Sigmoid colon (tissue), 4 donors: ENCODE results near the gene NOX4.

Source experiments
- EP300 ChIP-seq, 4 donors: sonication (generic); formaldehyde crosslinking; IDR thresholded peaks; one replicate each; pipeline ENCODE4 v1.6.1; 2017; ENCODE audit warnings: antibody characterized with exemption in 4 of 4
- TF ChIP-seq, protein P1 (sequence below), 4 experiments: fragments of 450-650 bp in 3 of 4; fragments of 200-600 bp in 1 of 4; IDR thresholded peaks; one replicate each; pipeline ENCODE4 v1.5.1; 2016 to 2019; ENCODE audit warnings: antibody characterized with exemption in 4 of 4, mild to moderate bottlenecking in 3 of 4, moderate library complexity in 2 of 4

DNA sequence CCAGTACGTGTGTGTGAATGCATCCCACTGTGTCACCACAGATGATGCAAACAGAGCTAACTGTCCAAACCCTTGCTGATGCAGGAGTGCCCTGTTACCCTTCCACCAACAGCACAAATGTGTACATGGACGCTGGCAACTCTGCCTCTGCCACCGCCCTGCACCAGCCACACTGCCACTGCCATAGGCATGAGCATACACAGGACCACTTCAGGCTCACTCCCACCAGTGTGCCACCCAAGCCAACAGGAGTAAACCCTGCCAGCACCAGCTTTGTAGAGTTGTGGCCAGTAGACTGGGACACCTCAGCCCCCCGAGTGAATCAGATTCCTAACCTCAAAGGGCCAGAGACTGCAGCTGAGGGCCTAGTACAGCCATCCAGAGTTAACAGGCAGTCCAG, 34.0 kb downstream of the NOX4 start:
- TF ChIP-seq, protein P1, sequence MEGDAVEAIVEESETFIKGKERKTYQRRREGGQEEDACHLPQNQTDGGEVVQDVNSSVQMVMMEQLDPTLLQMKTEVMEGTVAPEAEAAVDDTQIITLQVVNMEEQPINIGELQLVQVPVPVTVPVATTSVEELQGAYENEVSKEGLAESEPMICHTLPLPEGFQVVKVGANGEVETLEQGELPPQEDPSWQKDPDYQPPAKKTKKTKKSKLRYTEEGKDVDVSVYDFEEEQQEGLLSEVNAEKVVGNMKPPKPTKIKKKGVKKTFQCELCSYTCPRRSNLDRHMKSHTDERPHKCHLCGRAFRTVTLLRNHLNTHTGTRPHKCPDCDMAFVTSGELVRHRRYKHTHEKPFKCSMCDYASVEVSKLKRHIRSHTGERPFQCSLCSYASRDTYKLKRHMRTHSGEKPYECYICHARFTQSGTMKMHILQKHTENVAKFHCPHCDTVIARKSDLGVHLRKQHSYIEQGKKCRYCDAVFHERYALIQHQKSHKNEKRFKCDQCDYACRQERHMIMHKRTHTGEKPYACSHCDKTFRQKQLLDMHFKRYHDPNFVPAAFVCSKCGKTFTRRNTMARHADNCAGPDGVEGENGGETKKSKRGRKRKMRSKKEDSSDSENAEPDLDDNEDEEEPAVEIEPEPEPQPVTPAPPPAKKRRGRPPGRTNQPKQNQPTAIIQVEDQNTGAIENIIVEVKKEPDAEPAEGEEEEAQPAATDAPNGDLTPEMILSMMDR (IDR thresholded peaks at IDR 0.05) = no peak
- TF ChIP-seq EP300 (IDR thresholded peaks at IDR 0.05) = no peak
